Measurements from ENCODE around the gene NANOS3. TPM values are rescaled to one million over a fixed set of nuclear protein-coding genes. Genes with fewer than 3 reads are reported as not detected.

NANOS3 gene
- total and polyA plus RNA-seq, 7 donors, result 0.16 TPM; not detected in 6

DNA sequence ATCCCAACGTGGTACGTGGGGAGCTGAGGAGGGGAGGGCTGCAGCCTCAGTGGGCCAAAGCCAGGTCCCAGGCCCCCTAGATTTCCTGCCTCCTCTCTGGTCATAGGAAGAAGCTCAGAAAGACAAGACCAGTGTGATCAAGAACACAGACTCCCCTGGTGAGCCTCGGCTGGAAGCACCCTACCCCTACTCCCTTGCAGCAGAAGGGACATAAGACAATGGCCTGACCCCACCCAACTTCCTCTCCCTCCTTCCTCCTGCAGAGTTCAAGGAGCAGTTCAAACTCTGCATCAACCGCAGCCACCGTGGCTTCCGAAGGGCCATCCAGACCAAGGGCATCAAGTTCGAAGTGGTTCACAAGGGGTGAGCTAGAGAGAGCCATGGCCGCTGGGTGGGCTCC, 49.8 kb downstream of the NANOS3 start:
- no peaks in the 10 kb centered on the region for H3K27me3 ChIP-seq
- H3K4me3 ChIP-seq, result no peak overlapping the region
- DNase-seq, result no peak
- no peaks in the 10 kb centered on the region for H3K9me3 ChIP-seq
- peaks cover 9 to 70% (median 37%) of the 10 kb centered on the region in 4 donors for H3K36me3 ChIP-seq
- intact Hi-C loops (cut with DNase I), result no loop called here
- TF ChIP-seq EP300 (IDR thresholded peaks at IDR 0.05) (no peak), POLR2A (IDR thresholded peaks at IDR 0.05) (no peak), POLR2AphosphoS5 (IDR thresholded peaks at IDR 0.05) (no peak)
- TF ChIP-seq, protein P1, sequence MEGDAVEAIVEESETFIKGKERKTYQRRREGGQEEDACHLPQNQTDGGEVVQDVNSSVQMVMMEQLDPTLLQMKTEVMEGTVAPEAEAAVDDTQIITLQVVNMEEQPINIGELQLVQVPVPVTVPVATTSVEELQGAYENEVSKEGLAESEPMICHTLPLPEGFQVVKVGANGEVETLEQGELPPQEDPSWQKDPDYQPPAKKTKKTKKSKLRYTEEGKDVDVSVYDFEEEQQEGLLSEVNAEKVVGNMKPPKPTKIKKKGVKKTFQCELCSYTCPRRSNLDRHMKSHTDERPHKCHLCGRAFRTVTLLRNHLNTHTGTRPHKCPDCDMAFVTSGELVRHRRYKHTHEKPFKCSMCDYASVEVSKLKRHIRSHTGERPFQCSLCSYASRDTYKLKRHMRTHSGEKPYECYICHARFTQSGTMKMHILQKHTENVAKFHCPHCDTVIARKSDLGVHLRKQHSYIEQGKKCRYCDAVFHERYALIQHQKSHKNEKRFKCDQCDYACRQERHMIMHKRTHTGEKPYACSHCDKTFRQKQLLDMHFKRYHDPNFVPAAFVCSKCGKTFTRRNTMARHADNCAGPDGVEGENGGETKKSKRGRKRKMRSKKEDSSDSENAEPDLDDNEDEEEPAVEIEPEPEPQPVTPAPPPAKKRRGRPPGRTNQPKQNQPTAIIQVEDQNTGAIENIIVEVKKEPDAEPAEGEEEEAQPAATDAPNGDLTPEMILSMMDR (IDR thresholded peaks at IDR 0.05), result no peak
- no peaks in the 10 kb centered on the region for H3K4me1 ChIP-seq
- 74 to 92% methylated on average over 8 of the region's 8 CpGs for WGBS, 2 donors
- H3K27ac ChIP-seq, result no peak overlapping the region

DNA sequence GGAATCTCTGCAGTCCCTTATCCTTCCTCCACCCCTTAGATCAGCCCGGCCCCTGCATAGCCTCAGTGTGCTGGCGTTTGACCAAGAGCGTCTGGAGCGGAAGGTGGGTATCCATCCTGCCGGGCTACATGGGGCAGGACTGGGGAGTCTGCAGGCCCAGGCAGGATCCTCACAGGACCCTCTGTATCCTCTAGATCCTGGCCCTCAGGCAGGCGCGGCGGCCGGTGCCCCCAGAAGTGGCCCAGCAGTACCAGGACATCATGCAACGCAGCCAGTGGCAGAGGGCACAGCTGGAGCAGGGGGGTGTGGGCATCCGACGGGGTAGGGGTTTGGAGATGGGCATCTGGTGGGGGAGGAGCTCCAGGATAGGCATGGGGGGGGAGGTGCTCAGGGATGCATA, 52.4 kb downstream of the NANOS3 start:
- Histone ChIP-seq H3K4me3 (no peak overlapping the region), H3K36me3 (peaks cover 9 to 45% (median 18%) of the 10 kb centered on the region in 4 donors), H3K4me1 (no peaks in the 10 kb centered on the region), H3K27ac (no peak overlapping the region), H3K9me3 (no peaks in the 10 kb centered on the region), H3K27me3 (peaks cover 0 to 14% (median 0%) of the 10 kb centered on the region in 3 donors)
- no peak for DNase-seq
- no peak for TF ChIP-seq POLR2AphosphoS5 (IDR thresholded peaks at IDR 0.05)
- TF ChIP-seq, protein P1 (IDR thresholded peaks at IDR 0.05), result no peak
- intact Hi-C loops (cut with DNase I), result no loop called here
- 89 to 92% methylated on average over 12 of the region's 12 CpGs for WGBS, 2 donors

DNA sequence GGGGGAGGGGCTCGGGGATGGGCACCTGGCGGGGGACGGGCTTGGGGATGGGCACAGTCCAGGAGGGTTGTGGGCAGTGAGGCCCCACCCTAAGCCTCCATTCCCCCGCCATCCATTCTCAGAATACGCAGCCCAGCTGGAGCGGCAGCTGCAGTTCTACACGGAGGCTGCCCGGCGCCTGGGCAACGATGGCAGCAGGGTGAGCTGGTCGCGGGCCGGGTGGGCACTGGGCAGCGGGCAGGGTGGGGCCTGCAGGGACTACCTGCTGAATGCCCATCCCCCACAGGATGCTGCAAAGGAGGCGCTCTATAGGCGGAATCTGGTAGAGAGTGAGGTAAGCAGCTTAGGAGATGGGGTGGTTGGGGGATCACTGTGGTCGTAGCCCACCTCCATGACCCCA, 53.0 kb downstream of the NANOS3 start:
- H3K4me1 ChIP-seq, result no peaks in the 10 kb centered on the region
- H3K27me3 ChIP-seq, result peaks cover 0 to 20% (median 0%) of the 10 kb centered on the region in 3 donors
- H3K9me3 ChIP-seq, result no peaks in the 10 kb centered on the region
- peaks cover 9 to 39% (median 12%) of the 10 kb centered on the region in 4 donors for H3K36me3 ChIP-seq
- no peak overlapping the region for H3K4me3 ChIP-seq
- DNase-seq, result no peak
- intact Hi-C loops (cut with DNase I), result loop anchor here (5.0 kb wide), 1 partner anchor 583 kb away; no protein-coding TSS in a partner anchor
- no peak overlapping the region for H3K27ac ChIP-seq
- TF ChIP-seq POLR2A (IDR thresholded peaks at IDR 0.05) (no peak), POLR2AphosphoS5 (IDR thresholded peaks at IDR 0.05) (no peak), EP300 (IDR thresholded peaks at IDR 0.05) (no peak)
- TF ChIP-seq, protein P1 (IDR thresholded peaks at IDR 0.05), result no peak
- WGBS, 2 donors, result 86 to 91% methylated on average over 17 of the region's 17 CpGs

Small RNAs within 50 kb of the gene (small RNA-seq; reads per million reads assigned to genes)
- gene MIR181C, result 112 to 268 (median 155) reads per million in 3 donors
- gene MIR181D, result 74.7 to 158 (median 82.5) reads per million in 3 donors

Other genes with a start within 250 kb of the NANOS3 start
- gene MRI1, start 112.6 kb upstream of the NANOS3 start, total RNA-seq, result 10 to 100 TPM; 26.2 to 70.9 (median 41.3) TPM
- gene MRI1, start 112.6 kb upstream of the NANOS3 start, polyA plus RNA-seq, result 10 to 100 TPM in 2 of 3 donors, 1 to 10 TPM in 1; 5.8 to 27.4 (median 12.0) TPM
- 100 to 1,000 TPM; 139 to 229 (median 198) TPM for gene C19orf53, start 102.7 kb upstream of the NANOS3 start, total RNA-seq
- 100 to 1,000 TPM; 105 to 133 (median 113) TPM for gene C19orf53, start 102.7 kb upstream of the NANOS3 start, polyA plus RNA-seq
- gene ZSWIM4, start 81.7 kb upstream of the NANOS3 start, total RNA-seq, result 1 to 10 TPM; 2.3 to 4.4 (median 3.3) TPM
- 1 to 10 TPM in 2 of 3 donors, under 1 TPM in 1; 0.60 to 3.3 (median 1.4) TPM for gene ZSWIM4, start 81.7 kb upstream of the NANOS3 start, polyA plus RNA-seq
- 1 to 10 TPM in 3 of 4 donors, under 1 TPM in 1; 0.99 to 3.6 (median 1.3) TPM for gene BRME1, start 29.0 kb downstream of the NANOS3 start, total RNA-seq
- gene BRME1, start 29.0 kb downstream of the NANOS3 start, polyA plus RNA-seq, result 1 to 10 TPM; 1.8 to 9.0 (median 3.2) TPM
- 10 to 100 TPM; 15.0 to 33.5 (median 21.4) TPM for gene CC2D1A, start 29.1 kb downstream of the NANOS3 start, total RNA-seq
- gene CC2D1A, start 29.1 kb downstream of the NANOS3 start, polyA plus RNA-seq, result 10 to 100 TPM; 38.4 to 88.2 (median 65.7) TPM
- gene PODNL1, start 61.3 kb downstream of the NANOS3 start, total RNA-seq, result not detected
- gene PODNL1, start 61.3 kb downstream of the NANOS3 start, polyA plus RNA-seq, result 1 to 10 TPM; 2.5 to 5.4 (median 2.9) TPM
- 10 to 100 TPM in 3 of 4 donors, 1 to 10 TPM in 1; 7.9 to 14.6 (median 12.1) TPM for gene DCAF15, start 75.4 kb downstream of the NANOS3 start, total RNA-seq
- 10 to 100 TPM; 10.2 to 46.2 (median 11.3) TPM for gene DCAF15, start 75.4 kb downstream of the NANOS3 start, polyA plus RNA-seq
- 1 to 10 TPM; 1.6 to 5.0 (median 1.9) TPM for gene RFX1, start 129.2 kb downstream of the NANOS3 start, total RNA-seq
- gene RFX1, start 129.2 kb downstream of the NANOS3 start, polyA plus RNA-seq, result 1 to 10 TPM; 2.1 to 7.9 (median 3.0) TPM
- gene RLN3, start 151.0 kb downstream of the NANOS3 start, total RNA-seq, result 1 to 10 TPM in 1 of 4 donors, not detected in 3; 1.1 TPM
- gene RLN3, start 151.0 kb downstream of the NANOS3 start, polyA plus RNA-seq, result not detected
- gene IL27RA, start 154.6 kb downstream of the NANOS3 start, total RNA-seq, result 1 to 10 TPM; 1.4 to 2.5 (median 1.5) TPM
- gene IL27RA, start 154.6 kb downstream of the NANOS3 start, polyA plus RNA-seq, result 10 to 100 TPM in 1 of 3 donors, 1 to 10 TPM in 1, under 1 TPM in 1; 0.60 to 10.3 (median 1.6) TPM
- under 1 TPM in 2 of 4 donors, not detected in 2; 0.41 to 0.66 TPM for gene PALM3, start 184.9 kb downstream of the NANOS3 start, total RNA-seq
- gene PALM3, start 184.9 kb downstream of the NANOS3 start, polyA plus RNA-seq, result 1 to 10 TPM in 1 of 3 donors, not detected in 2; 1.5 TPM
- gene MISP3, start 195.7 kb downstream of the NANOS3 start, total RNA-seq, result 1 to 10 TPM; 1.4 to 3.8 (median 1.7) TPM
- gene MISP3, start 195.7 kb downstream of the NANOS3 start, polyA plus RNA-seq, result 10 to 100 TPM; 22.7 to 26.4 (median 25.2) TPM
- not detected for gene C19orf67, start 208.6 kb downstream of the NANOS3 start, total RNA-seq
- gene C19orf67, start 208.6 kb downstream of the NANOS3 start, polyA plus RNA-seq, result under 1 TPM in 1 of 3 donors, not detected in 2; 0.06 TPM
- gene SAMD1, start 213.6 kb downstream of the NANOS3 start, total RNA-seq, result 10 to 100 TPM in 3 of 4 donors, 1 to 10 TPM in 1; 8.7 to 28.2 (median 11.9) TPM
- gene SAMD1, start 213.6 kb downstream of the NANOS3 start, polyA plus RNA-seq, result 10 to 100 TPM; 15.6 to 40.9 (median 22.4) TPM
- gene PRKACA, start 240.6 kb downstream of the NANOS3 start, total RNA-seq, result 10 to 100 TPM; 33.6 to 36.6 (median 35.2) TPM
- 10 to 100 TPM; 43.2 to 59.1 (median 51.3) TPM for gene PRKACA, start 240.6 kb downstream of the NANOS3 start, polyA plus RNA-seq

All from sigmoid colon (tissue), 7 donors.